Panc1 (cell line): ENCODE data around the gene ZFP57. TPM values are rescaled to one million over a fixed set of nuclear protein-coding genes. Genes with fewer than 3 reads are reported as not detected.

ENCODE experiments used
- ATAC-seq: fragments of 200-7000 bp; cut with Tn5 transposase; 2 replicates; pipeline ENCODE4 v1.9.1; 2020; ENCODE audit warnings: mild to moderate bottlenecking, moderate library complexity
- BruUV-seq: library from RNA; stranded (reverse); fragments of 400-500 nt; replicated peaks from 2 replicates; lab custom pipeline; 2021; lab: Mats Ljungman, UMichigan
- CTCF ChIA-PET: fragments of 300-600 bp; sonication (Branson Sonifier 250); formaldehyde crosslinking; loops from one replicate; lab custom pipeline; 2022; ENCODE audit warnings: antibody characterized with exemption; lab: Charles Lee
- POLR2A ChIA-PET: fragments of 300-600 bp; sonication (Branson Sonifier 250); formaldehyde crosslinking; loops from one replicate; lab custom pipeline; 2022; ENCODE audit warnings: antibody characterized with exemption; lab: Charles Lee
- DNase-seq: peaks from one replicate; pipeline ENCODE4 v3.0.0-alpha.2; 2010; ENCODE audit warnings: low read depth, low spot score
- H3K27ac ChIP-seq: 2 replicates; pipeline ENCODE4 v1.5.1; 2011; ENCODE audit warnings: mild to moderate bottlenecking, low read length, inconsistent platforms
- H3K27me3 ChIP-seq: fragments of 200-500 bp; sonication (Bioruptor generic); 2 replicates; pipeline ENCODE4 v1.6.0; 2014; ENCODE audit warnings: low read length, inconsistent platforms; ENCODE audit not compliant: control insufficient read depth, insufficient read depth
- H3K36me3 ChIP-seq: fragments of 200-500 bp; sonication (Bioruptor generic); 2 replicates; pipeline ENCODE4 v1.5.1; 2014; ENCODE audit warnings: inconsistent platforms, mild to moderate bottlenecking, low read length, moderate library complexity; ENCODE audit not compliant: control insufficient read depth, insufficient read depth
- H3K4me1 ChIP-seq: 2 replicates; pipeline ENCODE4 v1.5.1; 2011; ENCODE audit warnings: inconsistent platforms, mild to moderate bottlenecking, low read length, moderate library complexity; ENCODE audit not compliant: control insufficient read depth, insufficient read depth
- H3K4me3 ChIP-seq, 2 experiments: 2 replicates each; pipeline ENCODE4 v1.5.1; 2011 to 2012; ENCODE audit warnings: low read depth in 2 of 2, low read length in 2 of 2, mild to moderate bottlenecking in 2 of 2, inconsistent platforms in 1 of 2, moderate library complexity in 1 of 2
- H3K9me3 ChIP-seq: fragments of 200-500 bp; sonication (Bioruptor generic); 2 replicates; pipeline ENCODE4 v1.5.1; 2014; ENCODE audit warnings: low read depth, mild to moderate bottlenecking, inconsistent platforms, low read length, moderate library complexity; ENCODE audit not compliant: control insufficient read depth, insufficient read depth
- POLR2AphosphoS5 ChIP-seq: IDR thresholded peaks from 2 replicates; pipeline ENCODE4 v1.6.1; 2012; ENCODE audit warnings: mild to moderate bottlenecking, low read depth, low read length, moderate library complexity
- SIN3A ChIP-seq: IDR thresholded peaks from 2 replicates; pipeline ENCODE4 v1.6.1; 2012; ENCODE audit warnings: low read depth, mild to moderate bottlenecking, low read length, moderate library complexity, borderline replicate concordance; ENCODE audit not compliant: insufficient read depth
- TCF7L2 ChIP-seq: IDR thresholded peaks from 2 replicates; pipeline ENCODE4 v1.6.1; 2011; ENCODE audit warnings: mild to moderate bottlenecking, low read depth, low read length, inconsistent platforms
- in situ Hi-C: cut with HindIII; loops from 2 replicates; pipeline ENCODE4 v1.10.0; 2016; ENCODE audit warnings: low sequenced_read_pairs, low pct_unique_long_range_greater_than_20kb
- intact Hi-C: fragments of 100-400 bp; cut with micrococcal nuclease; formaldehyde crosslinking; loops from one replicate; pipeline ENCODE4 v1.10.0; 2022; ENCODE audit not compliant: unreplicated experiment
- total RNA-seq: library from RNA; stranded (reverse); gene quantifications from one replicate; pipeline ENCODE4 v1.2.1, GENCODE V29; 2021; ENCODE audit not compliant: unreplicated experiment
- TF ChIP-seq, protein P1 (sequence below): fragments of 450-650 bp; IDR thresholded peaks from 2 replicates; pipeline ENCODE4 v1.5.1; 2017; ENCODE audit warnings: mild to moderate bottlenecking
- TF ChIP-seq, protein P2 (sequence below), 2 experiments: IDR thresholded peaks; 2 replicates each; pipeline ENCODE4 v1.6.1; 2011 to 2012; ENCODE audit warnings: low read depth in 2 of 2, control low read depth in 1 of 2, low read length in 1 of 2, mild to moderate bottlenecking in 1 of 2, moderate library complexity in 1 of 2; ENCODE audit not compliant: insufficient read depth in 1 of 2

The ZFP57 gene
- total RNA-seq, 1 experiment from 2014 or later: not detected

DNA sequence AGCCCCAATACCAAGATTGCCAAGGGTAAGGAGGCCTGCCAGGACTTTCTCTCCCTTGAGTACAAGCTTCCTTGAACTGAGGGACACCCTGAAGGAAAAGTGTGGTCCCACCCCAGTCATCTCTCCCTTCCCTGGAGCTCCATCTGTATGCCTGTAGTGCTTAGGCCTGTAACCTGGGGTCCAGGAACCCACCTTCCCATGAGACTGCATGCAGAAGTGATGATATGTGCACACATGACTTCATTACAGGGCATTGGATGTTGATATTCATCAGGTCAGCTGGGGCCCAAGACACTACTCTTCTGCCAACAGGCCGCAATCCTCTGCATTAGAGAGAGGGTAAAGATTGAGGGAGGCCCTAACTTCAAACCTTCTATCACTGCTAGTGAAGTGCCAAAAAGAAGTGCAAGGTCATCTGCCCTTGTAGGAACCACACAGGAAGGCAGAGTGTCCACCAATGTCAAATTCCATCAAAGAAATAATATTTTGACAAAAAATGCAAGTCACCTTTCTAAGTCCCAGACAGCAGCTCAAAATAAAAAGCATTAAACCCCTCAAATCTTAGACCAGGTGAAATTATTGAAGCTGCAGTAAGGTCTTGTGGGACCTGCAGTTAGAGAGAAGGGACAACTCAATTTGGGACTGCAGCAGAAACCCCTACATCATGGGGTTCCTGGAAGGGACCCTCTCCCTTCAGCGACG, 47.4 kb upstream of the ZFP57 start:
- ATAC-seq: no peak
- intact Hi-C loops: no loop called here
- DNase-seq: no peak
- in situ Hi-C loops: no loop called here
- TF ChIP-seq, protein P1, sequence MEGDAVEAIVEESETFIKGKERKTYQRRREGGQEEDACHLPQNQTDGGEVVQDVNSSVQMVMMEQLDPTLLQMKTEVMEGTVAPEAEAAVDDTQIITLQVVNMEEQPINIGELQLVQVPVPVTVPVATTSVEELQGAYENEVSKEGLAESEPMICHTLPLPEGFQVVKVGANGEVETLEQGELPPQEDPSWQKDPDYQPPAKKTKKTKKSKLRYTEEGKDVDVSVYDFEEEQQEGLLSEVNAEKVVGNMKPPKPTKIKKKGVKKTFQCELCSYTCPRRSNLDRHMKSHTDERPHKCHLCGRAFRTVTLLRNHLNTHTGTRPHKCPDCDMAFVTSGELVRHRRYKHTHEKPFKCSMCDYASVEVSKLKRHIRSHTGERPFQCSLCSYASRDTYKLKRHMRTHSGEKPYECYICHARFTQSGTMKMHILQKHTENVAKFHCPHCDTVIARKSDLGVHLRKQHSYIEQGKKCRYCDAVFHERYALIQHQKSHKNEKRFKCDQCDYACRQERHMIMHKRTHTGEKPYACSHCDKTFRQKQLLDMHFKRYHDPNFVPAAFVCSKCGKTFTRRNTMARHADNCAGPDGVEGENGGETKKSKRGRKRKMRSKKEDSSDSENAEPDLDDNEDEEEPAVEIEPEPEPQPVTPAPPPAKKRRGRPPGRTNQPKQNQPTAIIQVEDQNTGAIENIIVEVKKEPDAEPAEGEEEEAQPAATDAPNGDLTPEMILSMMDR: no peak
- TF ChIP-seq SIN3A (no peak), TCF7L2 (no peak)
- TF ChIP-seq, protein P2, sequence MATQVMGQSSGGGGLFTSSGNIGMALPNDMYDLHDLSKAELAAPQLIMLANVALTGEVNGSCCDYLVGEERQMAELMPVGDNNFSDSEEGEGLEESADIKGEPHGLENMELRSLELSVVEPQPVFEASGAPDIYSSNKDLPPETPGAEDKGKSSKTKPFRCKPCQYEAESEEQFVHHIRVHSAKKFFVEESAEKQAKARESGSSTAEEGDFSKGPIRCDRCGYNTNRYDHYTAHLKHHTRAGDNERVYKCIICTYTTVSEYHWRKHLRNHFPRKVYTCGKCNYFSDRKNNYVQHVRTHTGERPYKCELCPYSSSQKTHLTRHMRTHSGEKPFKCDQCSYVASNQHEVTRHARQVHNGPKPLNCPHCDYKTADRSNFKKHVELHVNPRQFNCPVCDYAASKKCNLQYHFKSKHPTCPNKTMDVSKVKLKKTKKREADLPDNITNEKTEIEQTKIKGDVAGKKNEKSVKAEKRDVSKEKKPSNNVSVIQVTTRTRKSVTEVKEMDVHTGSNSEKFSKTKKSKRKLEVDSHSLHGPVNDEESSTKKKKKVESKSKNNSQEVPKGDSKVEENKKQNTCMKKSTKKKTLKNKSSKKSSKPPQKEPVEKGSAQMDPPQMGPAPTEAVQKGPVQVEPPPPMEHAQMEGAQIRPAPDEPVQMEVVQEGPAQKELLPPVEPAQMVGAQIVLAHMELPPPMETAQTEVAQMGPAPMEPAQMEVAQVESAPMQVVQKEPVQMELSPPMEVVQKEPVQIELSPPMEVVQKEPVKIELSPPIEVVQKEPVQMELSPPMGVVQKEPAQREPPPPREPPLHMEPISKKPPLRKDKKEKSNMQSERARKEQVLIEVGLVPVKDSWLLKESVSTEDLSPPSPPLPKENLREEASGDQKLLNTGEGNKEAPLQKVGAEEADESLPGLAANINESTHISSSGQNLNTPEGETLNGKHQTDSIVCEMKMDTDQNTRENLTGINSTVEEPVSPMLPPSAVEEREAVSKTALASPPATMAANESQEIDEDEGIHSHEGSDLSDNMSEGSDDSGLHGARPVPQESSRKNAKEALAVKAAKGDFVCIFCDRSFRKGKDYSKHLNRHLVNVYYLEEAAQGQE (IDR thresholded peaks at IDR 0.05; ENCODE audit: insufficient read depth in 1 of 2, low read depth in 2 of 2, low read length in 1 of 2): no peak
- no peak overlapping the region for H3K4me3 ChIP-seq
- H3K27ac ChIP-seq: no peak overlapping the region
- ChIA-PET CTCF (no interaction called here), POLR2A (no interaction called here)
- no peaks in the 10 kb centered on the region; the same call in 1 of the 2 replicates for H3K36me3 ChIP-seq
- BruUV-seq: no TSS peak
- H3K9me3 ChIP-seq: no peaks in the 10 kb centered on the region
- H3K27me3 ChIP-seq: no peaks in the 10 kb centered on the region
- H3K4me1 ChIP-seq: no peaks in the 10 kb centered on the region

DNA sequence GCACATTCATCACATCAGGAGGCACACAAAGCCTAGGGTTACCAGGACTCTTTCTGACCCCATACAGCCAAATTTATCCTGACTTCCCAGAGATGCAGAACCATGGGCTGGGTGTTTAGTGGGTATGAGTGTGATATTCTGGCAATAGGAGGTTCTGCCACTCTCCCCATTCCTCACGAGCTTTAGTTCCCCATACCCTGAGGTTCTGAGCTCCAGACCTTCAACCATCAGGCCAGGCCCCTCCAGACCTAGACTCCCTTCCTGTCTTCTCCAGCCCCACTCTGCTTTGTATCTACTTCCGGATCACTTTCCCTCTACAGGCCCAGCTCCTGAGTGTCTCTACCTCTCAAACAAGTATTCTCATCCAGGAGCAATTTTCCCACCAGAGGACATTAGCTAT, 46.7 kb upstream of the ZFP57 start:
- Histone ChIP-seq H3K27ac (no peak overlapping the region), H3K36me3 (no peaks in the 10 kb centered on the region; the same call in 1 of the 2 replicates), H3K4me1 (no peaks in the 10 kb centered on the region), H3K4me3 (no peak overlapping the region), H3K27me3 (no peaks in the 10 kb centered on the region), H3K9me3 (no peaks in the 10 kb centered on the region)
- TF ChIP-seq POLR2AphosphoS5 (no peak), TCF7L2 (no peak), SIN3A (no peak)
- TF ChIP-seq, protein P1: no peak
- TF ChIP-seq, protein P2 (IDR thresholded peaks at IDR 0.05; ENCODE audit: insufficient read depth in 1 of 2, low read depth in 2 of 2, low read length in 1 of 2): no peak
- ATAC-seq (no peak), DNase-seq (no peak)
- ChIA-PET CTCF (no interaction called here), POLR2A (no interaction called here)
- in situ Hi-C loops: no loop called here
- no TSS peak for BruUV-seq
- intact Hi-C loops: no loop called here
